ENCODE results near the gene CCDC167.
"Not testable (repeated sequence)": the region's sequence is repeated elsewhere in the genome, so short reads cannot be mapped to it uniquely, and the experiment has no call there.

CCDC167 gene

DNA sequence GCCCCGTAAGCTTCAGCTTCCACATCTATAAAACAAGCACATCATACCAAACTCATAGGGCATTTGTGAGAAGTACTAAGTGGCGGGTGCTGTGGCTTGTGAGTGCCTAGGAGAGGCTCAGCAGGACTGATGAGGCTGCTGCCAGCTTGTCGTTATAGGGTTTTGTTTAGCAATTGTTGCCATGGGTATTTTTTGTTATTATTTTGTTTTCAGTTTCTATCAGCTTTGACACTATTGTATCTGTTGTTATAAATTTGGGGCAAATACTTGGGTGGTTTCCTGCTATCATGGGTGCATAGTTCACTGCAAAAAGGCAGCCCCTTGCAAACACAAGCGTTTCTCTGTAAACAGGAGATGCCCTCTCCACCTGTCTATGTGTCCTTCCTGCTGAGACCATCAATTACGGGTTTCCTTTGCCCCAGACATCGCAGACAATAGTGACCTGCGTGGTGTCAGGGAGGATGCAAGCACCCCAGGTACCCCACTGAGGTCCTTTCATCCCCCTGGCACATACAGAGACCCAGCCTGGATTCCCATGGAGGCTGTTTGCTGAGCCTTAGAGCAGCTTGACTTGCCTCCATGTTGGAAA lies 3.1 kb upstream of the CCDC167 start:
- TF ChIP-seq, protein P1, sequence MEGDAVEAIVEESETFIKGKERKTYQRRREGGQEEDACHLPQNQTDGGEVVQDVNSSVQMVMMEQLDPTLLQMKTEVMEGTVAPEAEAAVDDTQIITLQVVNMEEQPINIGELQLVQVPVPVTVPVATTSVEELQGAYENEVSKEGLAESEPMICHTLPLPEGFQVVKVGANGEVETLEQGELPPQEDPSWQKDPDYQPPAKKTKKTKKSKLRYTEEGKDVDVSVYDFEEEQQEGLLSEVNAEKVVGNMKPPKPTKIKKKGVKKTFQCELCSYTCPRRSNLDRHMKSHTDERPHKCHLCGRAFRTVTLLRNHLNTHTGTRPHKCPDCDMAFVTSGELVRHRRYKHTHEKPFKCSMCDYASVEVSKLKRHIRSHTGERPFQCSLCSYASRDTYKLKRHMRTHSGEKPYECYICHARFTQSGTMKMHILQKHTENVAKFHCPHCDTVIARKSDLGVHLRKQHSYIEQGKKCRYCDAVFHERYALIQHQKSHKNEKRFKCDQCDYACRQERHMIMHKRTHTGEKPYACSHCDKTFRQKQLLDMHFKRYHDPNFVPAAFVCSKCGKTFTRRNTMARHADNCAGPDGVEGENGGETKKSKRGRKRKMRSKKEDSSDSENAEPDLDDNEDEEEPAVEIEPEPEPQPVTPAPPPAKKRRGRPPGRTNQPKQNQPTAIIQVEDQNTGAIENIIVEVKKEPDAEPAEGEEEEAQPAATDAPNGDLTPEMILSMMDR (IDR thresholded peaks at IDR 0.05; ENCODE audit: low read depth, low read length), result no peak
- DNase-seq, result no peak

DNA sequence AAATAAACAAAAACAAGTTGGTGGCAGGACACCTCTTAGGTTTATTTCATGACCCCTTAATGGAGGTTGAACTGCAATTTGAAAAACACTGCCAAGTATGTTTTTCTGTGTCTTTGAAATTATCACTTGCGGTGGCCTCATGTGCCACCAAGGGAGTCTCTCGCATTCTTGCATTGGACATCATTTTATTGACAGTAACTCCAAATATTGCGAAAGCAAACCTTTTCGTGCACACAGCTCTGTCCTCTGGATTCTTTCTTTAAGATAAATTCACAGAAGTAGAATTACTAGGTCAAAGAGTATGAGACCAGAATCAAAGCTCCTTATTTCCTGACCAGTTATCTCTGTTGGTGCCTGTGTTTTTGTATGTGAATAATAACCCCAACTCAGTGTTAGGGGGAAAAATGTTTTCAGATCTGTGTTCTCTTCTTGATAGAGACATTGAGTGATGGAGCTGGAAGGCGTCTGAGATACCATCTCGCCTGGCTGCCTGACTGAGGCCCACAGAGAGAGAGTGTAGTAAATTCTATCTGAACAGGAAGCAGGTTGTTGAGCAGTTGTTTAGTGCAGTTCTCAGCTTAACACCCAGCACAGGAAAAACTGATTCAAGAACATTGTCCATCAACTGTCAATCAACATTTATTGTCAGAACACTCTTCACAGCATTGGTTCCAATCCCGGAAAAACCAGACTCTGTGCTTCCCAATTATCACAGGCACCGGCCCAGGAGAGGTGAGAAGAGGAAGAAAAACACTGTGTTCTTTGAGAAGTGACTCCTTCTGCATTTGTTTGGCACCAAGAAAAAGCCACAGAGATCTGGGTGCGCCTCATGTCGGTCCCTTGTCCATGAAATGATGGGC lies 2.2 kb upstream of the CCDC167 start:
- no peaks in the 10 kb centered on the region for H3K27me3 ChIP-seq (ENCODE audit: insufficient read depth, low read depth, severe bottlenecking)
- H3K4me3 ChIP-seq (ENCODE audit: low read depth, low read length), result no peak overlapping the region
- no peak overlapping the region for H3K27ac ChIP-seq
- peaks cover 7% of the 10 kb centered on the region for H3K9me3 ChIP-seq (ENCODE audit: severe bottlenecking)
- no peak for DNase-seq
- no peaks in the 10 kb centered on the region for H3K36me3 ChIP-seq
- TF ChIP-seq, protein P1 (IDR thresholded peaks at IDR 0.05; ENCODE audit: low read depth, low read length), result no peak

More for the DNA sequence above, 3.1 kb upstream of the CCDC167 start:
- no peaks in the 10 kb centered on the region for H3K27me3 ChIP-seq (ENCODE audit: insufficient read depth, low read depth, severe bottlenecking)
- H3K4me3 ChIP-seq (ENCODE audit: low read depth, low read length), result no peak overlapping the region
- H3K27ac ChIP-seq, result no peak overlapping the region
- H3K9me3 ChIP-seq (ENCODE audit: severe bottlenecking), result peaks cover 7% of the 10 kb centered on the region
- no peaks in the 10 kb centered on the region for H3K36me3 ChIP-seq

DNA sequence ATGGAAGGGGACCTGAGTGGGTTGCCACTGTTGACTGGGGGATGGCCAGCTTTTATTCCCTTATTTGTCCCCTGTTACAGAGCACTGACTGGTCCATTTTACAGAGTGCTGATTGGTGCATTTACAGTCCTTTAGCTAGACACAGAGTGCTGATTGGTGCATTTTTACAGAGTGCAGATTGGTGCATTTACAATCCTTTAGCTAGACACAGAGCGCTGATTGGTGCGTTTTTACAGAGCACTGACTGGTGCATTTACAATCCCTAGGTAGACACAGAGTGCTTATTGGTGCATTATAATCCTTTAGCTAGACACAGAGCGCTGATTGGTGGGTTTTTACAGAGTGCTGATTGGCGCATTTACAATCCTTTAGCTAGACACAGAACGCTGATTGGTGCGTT lies 1.2 kb upstream of the CCDC167 start:
- not testable (repeated sequence) for H3K27me3 ChIP-seq (ENCODE audit: insufficient read depth, low read depth, severe bottlenecking)
- H3K27ac ChIP-seq, result peak overlapping the region; percentile 88

DNA sequence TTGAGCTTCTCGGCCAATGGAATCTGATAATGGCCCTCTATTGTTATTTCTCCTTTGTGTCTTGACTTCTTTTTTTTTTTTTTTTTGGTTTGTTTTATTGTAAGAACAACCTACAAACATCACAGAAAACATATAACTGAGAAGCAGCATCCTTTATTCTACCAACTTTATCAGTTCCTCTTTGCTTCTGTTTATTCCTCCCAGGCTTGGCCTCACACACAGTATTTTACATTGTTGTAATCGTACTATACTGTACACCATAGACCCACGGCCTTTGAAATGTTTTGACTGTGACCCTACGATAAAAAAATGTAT lies 558 bp upstream of the CCDC167 start:
- Histone ChIP-seq H3K4me3 (ENCODE audit: low read depth, low read length) (peak overlapping the region; percentile 77), H3K27ac (peak overlapping the region; percentile 88), H3K36me3 (no peaks in the 10 kb centered on the region)

More for the DNA sequence above, 1.2 kb upstream of the CCDC167 start:
- H3K36me3 ChIP-seq; H3K4me3 ChIP-seq (ENCODE audit: low read depth, low read length); H3K9me3 ChIP-seq (ENCODE audit: severe bottlenecking); DNase-seq: not testable (repeated sequence)

DNA sequence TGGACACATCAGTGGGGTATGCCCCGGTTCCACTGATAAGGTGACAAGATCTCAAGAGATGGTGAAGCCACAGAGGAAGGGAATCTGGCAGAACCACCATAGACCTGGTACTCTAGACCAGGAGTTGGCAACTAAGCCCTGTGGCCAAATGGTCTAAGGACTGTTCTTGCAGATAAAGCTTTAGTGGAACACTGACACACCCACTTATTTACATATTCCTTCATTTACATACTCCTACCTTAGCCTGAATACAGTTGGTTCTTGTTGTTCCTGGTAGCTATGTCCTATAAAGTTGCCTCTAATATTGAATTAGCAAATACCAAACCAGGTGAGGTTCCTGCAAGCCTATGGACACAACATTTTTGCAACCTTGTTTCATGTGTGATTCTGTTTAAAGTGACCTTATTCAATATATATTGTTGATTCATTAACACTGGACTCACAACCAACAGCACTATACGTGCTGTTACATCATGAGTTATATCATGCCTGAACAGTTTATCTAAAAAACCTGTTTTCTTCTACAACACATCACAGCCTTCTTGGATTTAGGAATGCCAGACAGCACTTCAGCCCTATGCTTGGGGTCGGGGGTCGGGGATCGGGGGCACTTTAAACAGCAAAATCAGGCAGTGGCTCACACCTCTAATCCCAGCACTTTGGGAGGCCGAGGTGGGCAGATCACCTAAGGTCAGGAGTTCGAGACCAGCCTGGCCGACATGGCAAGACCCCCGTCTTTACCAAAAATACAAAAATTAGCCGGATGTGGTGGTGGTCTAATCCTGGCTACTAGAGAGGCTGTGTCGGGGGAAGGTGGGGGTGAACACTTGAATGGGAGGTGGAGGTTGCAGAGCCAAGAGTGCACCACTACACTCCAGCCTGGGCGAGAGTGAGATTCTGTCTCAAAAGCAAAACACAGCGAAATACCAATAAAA lies 2.5 kb downstream of the CCDC167 start:
- Histone ChIP-seq H3K4me3 (ENCODE audit: low read depth, low read length) (no peak overlapping the region), H3K27me3 (ENCODE audit: insufficient read depth, low read depth, severe bottlenecking) (no peaks in the 10 kb centered on the region), H3K9me3 (ENCODE audit: severe bottlenecking) (peaks cover 7% of the 10 kb centered on the region), H3K36me3 (no peaks in the 10 kb centered on the region), H3K27ac (no peak overlapping the region)
- DNase-seq, result no peak
- TF ChIP-seq, protein P1 (IDR thresholded peaks at IDR 0.05; ENCODE audit: low read depth, low read length), result no peak

More for the DNA sequence above, 558 bp upstream of the CCDC167 start:
- TF ChIP-seq, protein P1 (IDR thresholded peaks at IDR 0.05; ENCODE audit: low read depth, low read length), result no peak
- no peak for DNase-seq
- peaks cover 7% of the 10 kb centered on the region for H3K9me3 ChIP-seq (ENCODE audit: severe bottlenecking)
- H3K27me3 ChIP-seq (ENCODE audit: insufficient read depth, low read depth, severe bottlenecking), result no peaks in the 10 kb centered on the region
